Erythroblast (primary cell): ENCODE measurements around the gene ANO4.
"Not testable (repeated sequence)": the region's sequence is repeated elsewhere in the genome, so short reads cannot be mapped to it uniquely, and the experiment has no call there.

Experiments
- DNase-seq, 2 experiments: peaks; one replicate each; lab custom pipeline; 2025; lab: John Stamatoyannopoulos, UW
- GATA1 ChIP-seq: IDR thresholded peaks from 2 replicates; pipeline ENCODE4 v1.6.1; 2011; ENCODE audit warnings: low read depth, mild to moderate bottlenecking, control low read depth, low read length, moderate library complexity
- POLR2A ChIP-seq: IDR thresholded peaks from 2 replicates; pipeline ENCODE4 v1.6.1; 2011; ENCODE audit warnings: mild to moderate bottlenecking, low read length

The ANO4 gene

GRCh38 chr12:101097829-101098580 lies 303.4 kb downstream of the ANO4 start:
- TF ChIP-seq POLR2A (no peak), GATA1 (no peak)
- no peak for DNase-seq

DNA sequence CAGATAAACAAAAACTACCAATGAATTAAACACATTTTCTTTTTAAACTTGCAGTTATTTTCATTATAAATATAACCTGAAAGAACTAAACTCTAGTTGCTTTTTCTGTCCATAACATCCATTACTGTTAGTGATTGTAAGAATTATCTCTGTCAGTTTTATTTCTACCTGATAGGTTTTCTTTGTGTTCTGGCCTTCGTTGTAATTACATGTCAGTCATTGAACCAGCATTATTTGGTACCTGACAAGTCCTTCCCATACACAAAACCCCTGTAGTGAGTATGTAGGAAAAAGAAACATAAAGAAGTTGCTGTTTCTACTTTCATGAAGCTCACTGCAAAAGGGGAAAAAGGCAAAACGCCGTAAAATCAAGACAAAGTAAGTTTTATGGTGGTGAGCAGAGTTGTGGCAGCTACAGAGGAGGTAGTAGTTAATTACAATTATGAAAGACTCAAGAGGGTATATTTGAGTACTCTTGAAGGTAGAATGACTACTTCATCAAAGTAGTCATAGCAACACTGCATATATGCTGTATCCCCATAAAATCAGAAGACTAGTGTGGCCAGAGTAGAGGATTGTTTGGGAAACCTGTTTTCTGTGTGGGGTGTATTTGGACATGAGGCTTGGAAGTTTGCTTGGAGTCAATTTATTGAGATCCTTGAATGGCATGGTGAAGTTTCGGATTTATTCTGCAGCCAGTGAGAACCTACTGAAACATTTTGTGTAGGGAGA lies 312.6 kb downstream of the ANO4 start:
- no peak for DNase-seq
- TF ChIP-seq GATA1 (no peak), POLR2A (no peak)

DNA sequence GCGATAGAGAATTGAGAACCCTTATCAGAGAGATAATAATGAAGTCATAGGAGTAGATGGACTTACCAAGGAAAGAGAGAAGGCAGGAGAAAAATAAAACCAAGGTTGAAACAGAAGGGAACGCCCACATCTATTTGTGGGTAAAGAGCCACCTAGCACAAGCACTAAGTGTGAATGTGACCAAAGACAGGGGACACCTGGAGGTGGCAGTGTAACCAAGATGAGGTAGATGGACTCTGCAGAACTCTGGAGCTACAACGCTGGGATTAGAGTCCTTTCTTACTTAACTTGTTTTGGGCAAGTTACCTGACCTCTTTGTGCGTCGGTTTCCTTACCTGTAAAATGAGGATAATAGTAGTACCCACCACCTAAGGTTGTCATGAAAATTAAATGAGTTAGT lies 313.6 kb downstream of the ANO4 start:
- TF ChIP-seq POLR2A (no peak), GATA1 (no peak)
- no peak for DNase-seq

DNA sequence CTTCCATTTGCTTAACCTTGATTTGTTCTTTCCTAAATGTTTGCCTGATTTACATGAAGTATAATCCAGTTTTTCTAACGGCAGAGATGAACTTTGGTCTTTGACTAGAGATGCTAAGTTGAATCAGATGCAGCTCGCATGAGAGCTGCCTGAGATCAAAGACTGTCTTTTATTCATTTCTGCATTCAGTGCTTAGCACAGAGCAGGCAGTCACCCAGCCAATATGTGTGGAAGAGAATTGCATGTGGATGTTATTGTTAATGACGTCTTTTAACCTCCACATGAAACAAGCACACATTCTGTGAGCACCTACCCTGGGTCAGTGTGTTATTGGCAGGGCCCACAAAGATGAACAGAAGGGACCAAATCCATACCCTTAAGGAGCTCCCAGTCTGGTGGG lies 316.3 kb downstream of the ANO4 start:
- no peak for DNase-seq
- TF ChIP-seq POLR2A (no peak), GATA1 (no peak)

GRCh38 chr12:101111441-101111840 lies 316.9 kb downstream of the ANO4 start:
- DNase-seq, result no peak
- TF ChIP-seq POLR2A (no peak), GATA1 (no peak)

- no peak for DNase-seq
- TF ChIP-seq GATA1, result no peak
- TF ChIP-seq POLR2A, result no peak
These were observed 320.8 kb downstream of the ANO4 start for GRCh38 chr12:101115326-101115725.

DNA sequence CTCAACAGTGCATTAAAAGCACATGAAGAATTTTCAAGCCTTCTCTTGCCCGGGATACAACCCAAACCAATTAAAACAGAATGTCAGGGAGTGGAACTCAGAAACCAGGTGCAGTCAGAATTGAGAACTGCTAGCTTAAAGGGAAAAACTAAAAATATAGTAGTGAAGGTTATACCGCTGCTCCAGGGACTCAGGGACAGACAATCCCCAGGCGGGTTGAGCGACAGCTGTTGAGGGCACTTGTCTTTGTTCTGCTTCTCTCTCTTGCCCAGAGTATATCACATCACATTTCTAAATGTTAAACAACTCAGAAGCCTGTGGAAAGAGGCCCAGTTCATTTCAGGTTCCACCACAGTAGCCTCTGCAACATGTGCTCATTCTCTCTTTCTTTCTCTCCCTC lies 322.3 kb downstream of the ANO4 start:
- DNase-seq, result no peak
- TF ChIP-seq POLR2A (no peak), GATA1 (no peak)

DNA sequence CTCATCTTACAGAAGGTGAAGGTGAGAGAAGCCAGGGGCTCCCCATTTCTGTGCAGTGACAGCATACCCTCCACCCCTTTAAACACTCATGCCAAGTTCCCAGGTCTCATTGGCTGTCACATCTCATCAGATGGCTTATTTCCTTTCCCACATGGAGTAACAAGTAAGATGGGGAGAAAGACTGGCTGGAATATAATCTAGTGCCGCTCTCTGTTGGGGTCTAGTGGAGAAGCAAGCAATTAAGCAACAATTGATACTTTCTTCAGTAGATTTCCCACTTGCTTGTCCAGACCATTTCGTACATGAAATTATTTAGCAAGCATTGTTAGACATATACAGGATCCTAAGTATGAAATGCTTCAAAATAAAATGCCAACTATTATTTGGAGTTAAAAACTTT lies 323.3 kb downstream of the ANO4 start:
- no peak for DNase-seq

GRCh38 chr12:101127521-101128219 lies 333.1 kb downstream of the ANO4 start:
- DNase-seq, result no peak
- TF ChIP-seq GATA1 (no peak), POLR2A (no peak)

More for the DNA sequence above, 323.3 kb downstream of the ANO4 start:
- no peak for TF ChIP-seq POLR2A
- no peak for TF ChIP-seq GATA1

DNA sequence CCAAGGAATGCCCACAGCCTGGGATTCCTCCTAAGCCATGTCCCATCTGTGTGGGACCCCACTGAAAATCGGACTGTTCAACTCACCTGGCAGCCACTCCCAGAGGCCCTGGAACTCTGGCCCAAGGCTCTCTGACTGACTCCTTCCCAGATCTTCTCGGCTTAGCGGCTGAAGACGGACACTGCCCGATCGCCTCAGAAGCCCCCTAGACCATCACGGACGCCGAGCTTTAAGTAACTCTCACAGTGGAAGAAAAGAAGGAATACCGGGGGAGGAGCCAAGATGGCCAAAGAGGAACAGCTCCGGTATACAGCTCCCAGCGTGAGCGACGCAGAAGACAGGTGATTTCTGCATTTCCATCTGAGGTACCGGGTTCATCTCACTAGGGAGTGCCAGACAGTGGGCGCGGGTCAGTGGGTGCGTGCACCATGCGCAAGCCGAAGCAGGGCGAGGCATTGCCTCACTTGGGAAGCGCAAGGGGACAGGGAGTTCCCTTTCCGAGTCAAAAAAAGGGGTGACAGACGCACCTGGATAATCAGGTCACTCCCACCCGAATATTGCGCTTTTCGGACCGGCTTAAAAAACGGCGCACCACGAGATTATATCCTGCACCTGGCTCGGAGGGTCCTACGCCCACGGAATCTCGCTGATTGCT lies 351.3 kb downstream of the ANO4 start:
- not testable (repeated sequence) for DNase-seq

GRCh38 chr12:101165319-101165718 lies 370.7 kb downstream of the ANO4 start:
- no peak for TF ChIP-seq POLR2A
- no peak for TF ChIP-seq GATA1
- DNase-seq, result no peak

DNA sequence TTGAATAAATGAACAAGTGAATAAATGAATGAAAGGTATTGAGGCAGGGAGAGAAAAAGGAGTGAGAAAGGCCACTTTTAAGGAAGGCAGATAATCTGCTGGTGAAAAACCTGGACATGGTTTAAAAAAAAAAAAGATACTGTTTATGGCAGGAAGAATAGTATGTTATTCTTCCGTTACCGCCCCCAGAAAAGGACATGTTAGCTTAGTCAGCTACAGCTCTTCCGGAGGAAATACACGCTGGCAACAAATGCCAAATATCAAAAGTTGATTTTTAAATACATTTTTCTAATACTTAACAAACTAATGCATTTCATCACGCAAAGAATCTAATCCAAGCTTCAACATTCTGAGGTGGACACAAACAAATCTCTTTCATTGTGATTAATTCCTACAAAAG lies 372.3 kb downstream of the ANO4 start:
- DNase-seq, result no peak
- TF ChIP-seq POLR2A (no peak), GATA1 (no peak)

DNA sequence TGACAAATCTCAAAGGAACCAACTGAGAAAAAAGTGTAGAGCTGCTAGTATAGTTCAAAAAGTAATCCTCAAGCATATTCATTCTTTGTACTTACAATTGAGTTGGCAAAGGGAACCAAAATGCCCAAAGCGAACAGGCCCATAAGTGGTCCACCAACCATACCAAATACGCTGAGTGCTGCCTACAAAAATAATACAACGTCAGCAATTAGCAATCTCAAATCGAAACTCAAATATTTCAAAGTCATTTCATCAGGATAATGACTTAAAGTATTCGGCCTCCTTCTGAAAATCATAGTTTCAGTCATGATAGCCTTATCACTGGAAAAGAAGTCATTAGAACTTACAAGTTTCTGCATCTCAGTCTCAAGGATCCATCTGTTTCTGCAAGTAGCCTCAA lies 373.4 kb downstream of the ANO4 start:
- TF ChIP-seq GATA1 (no peak), POLR2A (no peak)
- no peak for DNase-seq
